PC-9 (cell line): ENCODE measurements around the gene HUS1. TPM values are rescaled to one million over a fixed set of nuclear protein-coding genes. Genes with fewer than 3 reads are reported as not detected.

Experiments
- BruUV-seq: library from RNA; stranded (reverse); fragments of 400-500 nt; replicated peaks from 2 replicates; lab custom pipeline; 2021; lab: Mats Ljungman, UMichigan
- CTCF ChIA-PET: fragments of 300-600 bp; sonication (Branson Sonifier 250); formaldehyde crosslinking; loops from one replicate; lab custom pipeline; 2022; ENCODE audit warnings: antibody characterized with exemption; lab: Charles Lee
- POLR2A ChIA-PET: fragments of 300-600 bp; sonication (Branson Sonifier 250); formaldehyde crosslinking; loops from one replicate; lab custom pipeline; 2022; ENCODE audit warnings: antibody characterized with exemption; ENCODE audit not compliant: unreplicated experiment; lab: Charles Lee
- DNase-seq, 2 experiments: peaks; one replicate each; pipeline versions ENCODE4 v3.0.0 to v3.0.0-alpha.2; 2015 to 2022; ENCODE audit warnings: mixed read lengths in 1 of 2
- H2AFZ ChIP-seq: fragments of 200-600 bp; sonication (generic); 2 replicates; pipeline ENCODE4 v1.8.1; 2017; ENCODE audit warnings: antibody characterized with exemption
- H3F3A ChIP-seq: fragments of 200-600 bp; sonication (generic); 2 replicates; pipeline ENCODE4 v1.8.1; 2017; ENCODE audit warnings: antibody characterized with exemption, mild to moderate bottlenecking, low read depth; ENCODE audit not compliant: insufficient read depth
- H3K27ac ChIP-seq: fragments of 200-600 bp; sonication (generic); 2 replicates; pipeline ENCODE4 v1.6.1; 2016; ENCODE audit warnings: mixed run types
- H3K27me3 ChIP-seq: fragments of 200-600 bp; sonication (generic); 2 replicates; pipeline ENCODE4 v1.6.1; 2016; ENCODE audit warnings: low read depth, mixed run types; ENCODE audit not compliant: insufficient read depth
- H3K36me3 ChIP-seq: fragments of 200-600 bp; sonication (generic); 2 replicates; pipeline ENCODE4 v1.6.1; 2016; ENCODE audit warnings: low read depth, mixed run types
- H3K4me1 ChIP-seq: fragments of 200-600 bp; sonication (generic); replicated peaks from 2 replicates; pipeline ENCODE4 v1.6.1; 2016; ENCODE audit warnings: mixed run types; ENCODE audit not compliant: insufficient read depth
- H3K4me2 ChIP-seq: fragments of 200-600 bp; sonication (generic); 2 replicates; pipeline ENCODE4 v1.6.1; 2017; ENCODE audit warnings: mixed run types
- H3K4me3 ChIP-seq: fragments of 200-600 bp; sonication (generic); 2 replicates; pipeline ENCODE4 v1.6.1; 2016; ENCODE audit warnings: mixed run types
- H3K79me2 ChIP-seq: fragments of 200-600 bp; sonication (generic); 2 replicates; pipeline ENCODE4 v1.6.1; 2017; ENCODE audit warnings: low read depth, mixed run types
- H3K9me2 ChIP-seq: fragments of 200-600 bp; sonication (generic); 2 replicates; pipeline ENCODE4 v1.8.1; 2017; ENCODE audit warnings: mild to moderate bottlenecking; ENCODE audit not compliant: insufficient read depth
- H3K9me3 ChIP-seq: fragments of 200-600 bp; sonication (generic); 2 replicates; pipeline ENCODE4 v1.8.1; 2016; ENCODE audit warnings: low read depth; ENCODE audit not compliant: insufficient read depth
- H4K20me1 ChIP-seq: fragments of 200-600 bp; sonication (generic); 2 replicates; pipeline ENCODE4 v1.8.1; 2017; ENCODE audit not compliant: insufficient read depth
- CTCF ChIP-seq: fragments of 200-600 bp; sonication (generic); conservative IDR thresholded peaks from 2 replicates; pipeline ENCODE4 v1.6.1; 2017; ENCODE audit warnings: mixed run types, antibody characterized with exemption, mild to moderate bottlenecking, moderate library complexity
- EZH2 ChIP-seq: fragments of 200-600 bp; sonication (generic); IDR thresholded peaks from 2 replicates; pipeline ENCODE4 v1.8.0; 2017; ENCODE audit warnings: antibody characterized with exemption, low read depth
- intact Hi-C: fragments of 100-400 bp; cut with micrococcal nuclease; formaldehyde crosslinking; loops from one replicate; pipeline ENCODE4 v1.10.0; 2022; ENCODE audit not compliant: unreplicated experiment
- total RNA-seq: library from RNA; stranded (reverse); gene quantifications from 2 replicates; pipeline ENCODE4 v1.2.3, GENCODE V29; 2021

Gene HUS1
- total RNA-seq, 1 experiment from 2014 or later = 43.5 TPM

- CTCF ChIA-PET = interaction anchor here (0.6 kb wide), 2 partner anchors 126 to 362 kb away, joined by 3 to 4 read pairs; no protein-coding TSS in a partner anchor
- POLR2A ChIA-PET = interaction anchor here (0.5 kb wide), 1 partner anchor 375 kb away, joined by 6 read pairs; no protein-coding TSS in a partner anchor
- TF ChIP-seq CTCF (no peak), EZH2 (no peak)
- Histone ChIP-seq H3K27me3 (no peaks in the 10 kb centered on the region), H3K79me2 (no peaks in the 10 kb centered on the region), H3K9me3 (no peaks in the 10 kb centered on the region), H3K4me3 (no peak overlapping the region), H4K20me1 (no peaks in the 10 kb centered on the region), H3K9me2 (no peaks in the 10 kb centered on the region), H3F3A (peaks cover 3% of the 10 kb centered on the region; the same call in 1 of the 2 replicates), H3K27ac (no peak overlapping the region), H3K4me2 (no peak overlapping the region), H3K4me1 (peaks cover 11% of the 10 kb centered on the region), H3K36me3 (peaks cover 64% of the 10 kb centered on the region), H2AFZ (no peak overlapping the region)
- intact Hi-C loops = no loop called here
- no peak for DNase-seq
- BruUV-seq = no TSS peak
These were observed 12.3 kb downstream of the HUS1 start for GRCh38 chr7:47967123-47967522.

GRCh38 chr7:47965456-47965855 lies 14.0 kb downstream of the HUS1 start:
- no peak for DNase-seq
- Histone ChIP-seq H4K20me1 (no peaks in the 10 kb centered on the region), H3F3A (peaks cover 3% of the 10 kb centered on the region; the same call in 1 of the 2 replicates), H3K9me3 (no peaks in the 10 kb centered on the region), H3K4me2 (no peak overlapping the region), H2AFZ (no peak overlapping the region), H3K9me2 (no peaks in the 10 kb centered on the region), H3K27me3 (no peaks in the 10 kb centered on the region), H3K79me2 (no peaks in the 10 kb centered on the region), H3K4me1 (peaks cover 10% of the 10 kb centered on the region), H3K4me3 (no peak overlapping the region), H3K27ac (no peak overlapping the region), H3K36me3 (peaks cover 71% of the 10 kb centered on the region)
- TF ChIP-seq EZH2 = no peak
- TF ChIP-seq CTCF = no peak
- BruUV-seq = no TSS peak
- ChIA-PET POLR2A (no interaction called here), CTCF (no interaction called here)
- intact Hi-C loops = no loop called here

GRCh38 chr7:47962262-47962661 lies 17.2 kb downstream of the HUS1 start:
- H2AFZ ChIP-seq = no peak overlapping the region
- TF ChIP-seq EZH2 (no peak), CTCF (no peak)
- intact Hi-C loops = no loop called here
- H3K9me3 ChIP-seq = no peaks in the 10 kb centered on the region
- H3K27me3 ChIP-seq = no peaks in the 10 kb centered on the region
- CTCF ChIA-PET = interaction anchor here (0.6 kb wide), 2 partner anchors 17 to 523 kb away, joined by 3 to 5 read pairs; no protein-coding TSS in a partner anchor
- no peaks in the 10 kb centered on the region for H3K4me1 ChIP-seq
- DNase-seq = no peak
- POLR2A ChIA-PET = no interaction called here
- H4K20me1 ChIP-seq = no peaks in the 10 kb centered on the region
- no peaks in the 10 kb centered on the region for H3K9me2 ChIP-seq
- no peak overlapping the region for H3K27ac ChIP-seq
- no peak overlapping the region for H3K4me2 ChIP-seq
- H3F3A ChIP-seq = no peaks in the 10 kb centered on the region
- peaks cover 56% of the 10 kb centered on the region for H3K36me3 ChIP-seq
- no peaks in the 10 kb centered on the region for H3K79me2 ChIP-seq
- BruUV-seq = no TSS peak
- no peak overlapping the region for H3K4me3 ChIP-seq
